VCaP (cell line): ENCODE measurements around the gene SLAMF6.
"Not testable (repeated sequence)": the region's sequence is repeated elsewhere in the genome, so short reads cannot be mapped to it uniquely, and the experiment has no call there.

Experiments used
- H3K27ac ChIP-seq: fragments of 450-650 bp; 2 replicates; pipeline ENCODE4 v1.5.1; 2017
- CTCF ChIP-seq: fragments of 450-650 bp; conservative IDR thresholded peaks from 2 replicates; pipeline ENCODE4 v1.5.1; 2017; ENCODE audit warnings: mild to moderate bottlenecking, moderate library complexity

SLAMF6 gene

GRCh38 chr1:160534823-160535605, 12.0 kb upstream of the SLAMF6 start:
- no peak overlapping the region for H3K27ac ChIP-seq
- TF ChIP-seq CTCF, result no peak

GRCh38 chr1:160532557-160532813, 9.4 kb upstream of the SLAMF6 start:
- not testable (repeated sequence) for H3K27ac ChIP-seq

GRCh38 chr1:160531809-160532556, 8.9 kb upstream of the SLAMF6 start:
- H3K27ac ChIP-seq, result not testable (repeated sequence)

- H3K27ac ChIP-seq, result not testable (repeated sequence)
Observed at GRCh38 chr1:160529401-160529952, 6.4 kb upstream of the SLAMF6 start.

- not testable (repeated sequence) for H3K27ac ChIP-seq
Observed at GRCh38 chr1:160523789-160524188, 734 bp upstream of the SLAMF6 start.

GRCh38 chr1:160522136-160522535, 919 bp downstream of the SLAMF6 start:
- no peak for TF ChIP-seq CTCF
- H3K27ac ChIP-seq, result no peak overlapping the region

- H3K27ac ChIP-seq, result no peak overlapping the region
- no peak for TF ChIP-seq CTCF
Observed at GRCh38 chr1:160521554-160521953, 1.5 kb downstream of the SLAMF6 start.

- TF ChIP-seq CTCF, result no peak
- no peak overlapping the region for H3K27ac ChIP-seq
Observed at GRCh38 chr1:160520999-160521398, 2.1 kb downstream of the SLAMF6 start.

GRCh38 chr1:160520582-160520981, 2.5 kb downstream of the SLAMF6 start:
- no peak for TF ChIP-seq CTCF
- no peak overlapping the region for H3K27ac ChIP-seq
